NCI-H2171 treated with DMSO at 0.1 percent for 48 hours (cell line): ENCODE data around the gene MNT.
A peak's percentile ranks its signal among the peaks of the same experiment; 100 is the strongest.

Experiments used
- DNase-seq: peaks from one replicate; lab custom pipeline; 2025; lab: John Stamatoyannopoulos, UW

MNT gene

GRCh38 chr17:2396192-2396567 is 4.7 kb downstream of the MNT start:
- no peak for DNase-seq

- no peak for DNase-seq
These were observed 5.3 kb downstream of the MNT start for GRCh38 chr17:2395258-2396181.

- DNase-seq = no peak
These were observed 6.1 kb downstream of the MNT start for GRCh38 chr17:2394775-2395201.

- no peak for DNase-seq
These were observed 6.7 kb downstream of the MNT start for GRCh38 chr17:2393954-2394749.

GRCh38 chr17:2393174-2393953 is 7.5 kb downstream of the MNT start:
- DNase-seq = peak; percentile 84

- peak; percentile 92 for DNase-seq
These were observed 8.3 kb downstream of the MNT start for GRCh38 chr17:2392252-2393173.

GRCh38 chr17:2391597-2392251 is 9.1 kb downstream of the MNT start:
- no peak for DNase-seq

- DNase-seq = no peak
These were observed 10.5 kb downstream of the MNT start for GRCh38 chr17:2390199-2390836.

- DNase-seq = no peak
These were observed 12.2 kb downstream of the MNT start for GRCh38 chr17:2388683-2389055.

- peak; percentile 90 for DNase-seq
These were observed 12.7 kb downstream of the MNT start for GRCh38 chr17:2388020-2388682.

- no peak for DNase-seq
These were observed 13.5 kb downstream of the MNT start for GRCh38 chr17:2387086-2388019.

- DNase-seq = no peak
These were observed 14.3 kb downstream of the MNT start for GRCh38 chr17:2386400-2387085.

GRCh38 chr17:2385240-2386210 is 15.3 kb downstream of the MNT start:
- no peak for DNase-seq

- DNase-seq = no peak
These were observed 16.3 kb downstream of the MNT start for GRCh38 chr17:2384439-2385127.

GRCh38 chr17:2383628-2384167 is 17.2 kb downstream of the MNT start:
- peak; percentile 83 for DNase-seq
